ENCODE data around the gene TLR10. TPM values are rescaled to one million over a fixed set of nuclear protein-coding genes. Genes with fewer than 3 reads are reported as not detected.

The TLR10 gene
- total and polyA plus RNA-seq, 9 donors = 0.18 to 0.74 (median 0.38) TPM

DNA sequence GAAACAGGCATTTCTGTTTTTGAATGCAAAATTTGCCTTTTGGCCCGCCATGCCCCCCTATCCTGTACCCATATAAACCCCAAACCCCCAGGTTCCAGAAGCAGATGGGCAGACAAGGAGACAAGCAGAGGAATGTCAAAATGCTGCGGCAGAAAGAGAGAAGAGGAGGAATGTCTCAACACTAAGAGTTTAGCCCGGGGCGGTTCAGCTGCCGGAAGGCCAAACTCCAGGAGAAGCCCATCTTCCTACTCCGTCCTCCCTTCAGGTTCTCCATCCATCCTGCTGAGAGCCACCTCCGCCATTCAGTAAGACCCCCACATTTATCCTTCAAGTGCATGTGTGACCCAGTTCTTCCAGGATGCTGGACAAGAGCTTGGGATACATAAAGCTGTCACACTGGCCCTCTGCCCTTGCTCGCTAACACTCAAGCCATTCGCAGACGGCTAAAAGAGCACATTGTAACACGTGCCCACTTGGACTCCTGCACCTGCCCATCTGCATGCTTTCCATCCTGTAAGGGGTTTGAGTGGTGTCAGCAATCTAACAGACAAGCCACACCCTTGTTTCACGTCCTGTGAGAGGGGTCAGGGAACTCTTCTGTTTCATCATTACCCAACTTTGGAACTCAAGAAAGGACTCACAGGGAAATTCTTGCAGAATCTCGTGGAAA lies 31.3 kb downstream of the TLR10 start:
- Histone ChIP-seq H3K9me3 (replicated peaks; ENCODE audit: control insufficient read depth, low read depth, low read length) (peaks cover 6% of the 10 kb centered on the region), H3K36me3 (ENCODE audit: control insufficient read depth, insufficient read depth, low read length) (no peaks in the 10 kb centered on the region), H3K27me3 (ENCODE audit: control insufficient read depth, insufficient read depth, low read length) (no peaks in the 10 kb centered on the region), H3K4me3 (ENCODE audit: low read length) (no peak overlapping the region), H3K27ac (ENCODE audit: low read length) (no peak overlapping the region), H3K4me1 (ENCODE audit: control insufficient read depth, insufficient read depth, low read length) (peaks cover 26% of the 10 kb centered on the region)
- DNase-seq = peak; percentile 45
- 86% methylated on average over 6 of the region's 13 CpGs for WGBS (ENCODE audit: insufficient coverage)

GRCh38 chr4:38749336-38749735 lies 33.5 kb downstream of the TLR10 start:
- peaks cover 6% of the 10 kb centered on the region for H3K9me3 ChIP-seq (replicated peaks; ENCODE audit: control insufficient read depth, low read depth, low read length)
- peaks cover 26% of the 10 kb centered on the region for H3K4me1 ChIP-seq (ENCODE audit: control insufficient read depth, insufficient read depth, low read length)
- no peak for DNase-seq
- H3K27me3 ChIP-seq (ENCODE audit: control insufficient read depth, insufficient read depth, low read length) = no peaks in the 10 kb centered on the region
- no peak overlapping the region for H3K27ac ChIP-seq (ENCODE audit: low read length)
- no peak overlapping the region for H3K4me3 ChIP-seq (ENCODE audit: low read length)
- WGBS (ENCODE audit: insufficient coverage) = no CpG with 5 or more reads among the region's 4 CpGs
- H3K36me3 ChIP-seq (ENCODE audit: control insufficient read depth, insufficient read depth, low read length) = no peaks in the 10 kb centered on the region

DNA sequence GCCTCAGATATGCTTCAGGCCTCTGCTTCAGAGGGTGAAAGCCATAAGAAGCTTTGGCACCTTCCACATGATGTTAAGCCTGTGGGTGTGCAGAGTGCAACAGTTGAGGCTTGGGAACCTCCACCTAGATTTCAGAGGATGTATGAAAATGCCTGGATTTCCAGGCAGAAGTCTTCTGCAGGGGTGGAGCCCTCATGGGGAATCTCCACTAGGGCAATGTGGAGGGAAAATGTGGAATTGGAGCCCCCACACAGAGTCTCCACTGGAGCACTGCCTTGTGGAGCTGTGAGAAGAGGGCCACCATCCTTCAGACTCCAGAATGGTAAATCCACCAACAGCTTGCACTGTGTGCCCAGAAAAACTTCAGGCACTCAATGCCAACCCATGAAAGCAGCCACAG lies 35.2 kb downstream of the TLR10 start:
- H3K36me3 ChIP-seq (ENCODE audit: control insufficient read depth, insufficient read depth, low read length) = no peaks in the 10 kb centered on the region
- H3K4me3 ChIP-seq (ENCODE audit: low read length) = no peak overlapping the region
- H3K9me3 ChIP-seq (replicated peaks; ENCODE audit: control insufficient read depth, low read depth, low read length) = peaks cover 6% of the 10 kb centered on the region
- DNase-seq = no peak
- peaks cover 18% of the 10 kb centered on the region for H3K4me1 ChIP-seq (ENCODE audit: control insufficient read depth, insufficient read depth, low read length)
- H3K27me3 ChIP-seq (ENCODE audit: control insufficient read depth, insufficient read depth, low read length) = no peaks in the 10 kb centered on the region
- H3K27ac ChIP-seq (ENCODE audit: low read length) = no peak overlapping the region

DNA sequence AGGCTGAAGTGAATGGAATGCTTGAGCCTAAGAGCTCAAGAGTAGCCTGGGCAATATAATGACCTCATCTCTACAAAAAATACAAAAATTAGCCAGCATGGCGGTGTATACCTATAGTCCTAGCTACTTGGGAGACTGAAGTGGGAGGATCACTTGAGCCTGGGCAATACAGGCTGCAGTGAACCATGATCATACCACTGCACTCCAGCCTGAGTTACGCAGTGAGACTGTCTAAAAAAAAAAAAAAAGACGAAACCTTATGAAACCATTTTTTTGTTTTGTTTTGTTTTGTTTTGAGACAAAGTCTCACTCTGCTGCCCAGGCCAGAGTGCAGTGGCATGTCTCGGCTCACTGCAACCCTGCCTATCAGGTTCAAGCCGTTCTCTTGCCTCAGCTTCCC lies 36.9 kb downstream of the TLR10 start:
- Histone ChIP-seq H3K4me3 (ENCODE audit: low read length) (no peak overlapping the region), H3K4me1 (ENCODE audit: control insufficient read depth, insufficient read depth, low read length) (peaks cover 3% of the 10 kb centered on the region), H3K36me3 (ENCODE audit: control insufficient read depth, insufficient read depth, low read length) (no peaks in the 10 kb centered on the region), H3K9me3 (replicated peaks; ENCODE audit: control insufficient read depth, low read depth, low read length) (peaks cover 6% of the 10 kb centered on the region), H3K27me3 (ENCODE audit: control insufficient read depth, insufficient read depth, low read length) (no peaks in the 10 kb centered on the region), H3K27ac (ENCODE audit: low read length) (no peak overlapping the region)
- WGBS (ENCODE audit: insufficient coverage) = 100% methylated on average over 1 of the region's 5 CpGs
- DNase-seq = no peak

GRCh38 chr4:38743866-38744265 lies 38.9 kb downstream of the TLR10 start:
- peak; percentile 66 for DNase-seq
- Histone ChIP-seq H3K27ac (ENCODE audit: low read length) (no peak overlapping the region), H3K9me3 (replicated peaks; ENCODE audit: control insufficient read depth, low read depth, low read length) (peaks cover 6% of the 10 kb centered on the region), H3K4me3 (ENCODE audit: low read length) (no peak overlapping the region), H3K4me1 (ENCODE audit: control insufficient read depth, insufficient read depth, low read length) (no peaks in the 10 kb centered on the region), H3K36me3 (ENCODE audit: control insufficient read depth, insufficient read depth, low read length) (no peaks in the 10 kb centered on the region), H3K27me3 (ENCODE audit: control insufficient read depth, insufficient read depth, low read length) (no peaks in the 10 kb centered on the region)
- no CpG with 5 or more reads among the region's 1 CpG for WGBS (ENCODE audit: insufficient coverage)

DNA sequence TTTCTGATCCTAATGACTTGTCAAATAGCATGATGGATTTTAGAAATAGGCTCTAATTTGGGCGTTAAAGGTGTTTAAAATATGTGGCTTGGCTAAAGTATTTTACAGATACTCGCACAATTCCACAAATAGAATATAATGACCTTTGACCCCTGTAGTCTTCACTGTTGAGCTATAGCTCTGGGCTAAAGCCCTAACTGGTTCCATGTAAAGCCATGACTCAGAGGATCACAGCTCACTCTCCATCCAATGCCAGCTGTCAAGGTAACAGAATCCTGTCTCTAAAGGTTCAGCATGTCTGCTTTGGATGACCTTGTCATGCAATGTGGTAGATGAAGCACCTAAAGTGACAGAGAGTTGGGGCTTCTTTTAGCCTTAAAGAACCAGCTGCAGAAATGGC lies 42.5 kb downstream of the TLR10 start:
- Histone ChIP-seq H3K27me3 (ENCODE audit: control insufficient read depth, insufficient read depth, low read length) (no peaks in the 10 kb centered on the region), H3K36me3 (ENCODE audit: control insufficient read depth, insufficient read depth, low read length) (no peaks in the 10 kb centered on the region), H3K27ac (ENCODE audit: low read length) (no peak overlapping the region), H3K4me1 (ENCODE audit: control insufficient read depth, insufficient read depth, low read length) (no peaks in the 10 kb centered on the region), H3K4me3 (ENCODE audit: low read length) (no peak overlapping the region), H3K9me3 (replicated peaks; ENCODE audit: control insufficient read depth, low read depth, low read length) (no peaks in the 10 kb centered on the region)
- DNase-seq = no peak
- no CpG with 5 or more reads among the region's 2 CpGs for WGBS (ENCODE audit: insufficient coverage)

GRCh38 chr4:38738940-38739803 lies 43.6 kb downstream of the TLR10 start:
- Histone ChIP-seq H3K36me3 (ENCODE audit: control insufficient read depth, insufficient read depth, low read length) (no peaks in the 10 kb centered on the region), H3K27me3 (ENCODE audit: control insufficient read depth, insufficient read depth, low read length) (no peaks in the 10 kb centered on the region), H3K27ac (ENCODE audit: low read length) (no peak overlapping the region), H3K9me3 (replicated peaks; ENCODE audit: control insufficient read depth, low read depth, low read length) (no peaks in the 10 kb centered on the region), H3K4me1 (ENCODE audit: control insufficient read depth, insufficient read depth, low read length) (no peaks in the 10 kb centered on the region), H3K4me3 (ENCODE audit: low read length) (no peak overlapping the region)
- no CpG with 5 or more reads among the region's 6 CpGs for WGBS (ENCODE audit: insufficient coverage)
- DNase-seq = peak; percentile 31

GRCh38 chr4:38735870-38736269 lies 46.9 kb downstream of the TLR10 start:
- H3K4me1 ChIP-seq (ENCODE audit: control insufficient read depth, insufficient read depth, low read length) = peaks cover 5% of the 10 kb centered on the region
- H3K27ac ChIP-seq (ENCODE audit: low read length) = no peak overlapping the region
- DNase-seq = no peak
- no peaks in the 10 kb centered on the region for H3K36me3 ChIP-seq (ENCODE audit: control insufficient read depth, insufficient read depth, low read length)
- H3K9me3 ChIP-seq (replicated peaks; ENCODE audit: control insufficient read depth, low read depth, low read length) = no peaks in the 10 kb centered on the region
- H3K27me3 ChIP-seq (ENCODE audit: control insufficient read depth, insufficient read depth, low read length) = no peaks in the 10 kb centered on the region
- WGBS (ENCODE audit: insufficient coverage) = 90% methylated on average over 2 of the region's 3 CpGs
- H3K4me3 ChIP-seq (ENCODE audit: low read length) = no peak overlapping the region

- DNase-seq = no peak
- 100% methylated on average over 1 of the region's 2 CpGs for WGBS (ENCODE audit: insufficient coverage)
- no peaks in the 10 kb centered on the region for H3K9me3 ChIP-seq (replicated peaks; ENCODE audit: control insufficient read depth, low read depth, low read length)
- no peaks in the 10 kb centered on the region for H3K36me3 ChIP-seq (ENCODE audit: control insufficient read depth, insufficient read depth, low read length)
- no peaks in the 10 kb centered on the region for H3K27me3 ChIP-seq (ENCODE audit: control insufficient read depth, insufficient read depth, low read length)
- no peak overlapping the region for H3K4me3 ChIP-seq (ENCODE audit: low read length)
- no peak overlapping the region for H3K27ac ChIP-seq (ENCODE audit: low read length)
- H3K4me1 ChIP-seq (ENCODE audit: control insufficient read depth, insufficient read depth, low read length) = peaks cover 8% of the 10 kb centered on the region
Observed at GRCh38 chr4:38734911-38735310, 47.9 kb downstream of the TLR10 start.

DNA sequence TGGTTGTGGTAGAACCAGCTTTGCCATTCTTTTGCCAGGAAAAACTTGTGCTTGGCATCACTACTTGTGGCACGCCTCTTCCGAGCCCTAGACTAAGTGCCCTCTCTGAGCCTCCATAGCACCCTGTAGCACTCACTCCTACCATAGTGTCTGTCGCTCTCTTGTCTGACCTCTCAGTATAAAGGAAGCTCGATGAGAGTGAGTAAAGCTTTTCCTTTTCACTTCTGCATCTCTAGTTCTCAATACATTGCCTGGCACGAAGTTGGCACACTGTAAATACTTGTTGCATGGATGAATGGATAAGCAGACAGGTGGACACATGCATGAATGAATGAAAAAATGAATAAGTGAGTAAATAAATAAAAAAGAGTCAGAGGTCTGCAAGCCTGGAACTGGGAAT lies 48.3 kb downstream of the TLR10 start:
- H3K4me3 ChIP-seq (ENCODE audit: low read length) = no peak overlapping the region
- H3K4me1 ChIP-seq (ENCODE audit: control insufficient read depth, insufficient read depth, low read length) = peaks cover 8% of the 10 kb centered on the region
- no peaks in the 10 kb centered on the region for H3K27me3 ChIP-seq (ENCODE audit: control insufficient read depth, insufficient read depth, low read length)
- DNase-seq = no peak
- H3K27ac ChIP-seq (ENCODE audit: low read length) = no peak overlapping the region
- no CpG with 5 or more reads among the region's 5 CpGs for WGBS (ENCODE audit: insufficient coverage)
- no peaks in the 10 kb centered on the region for H3K9me3 ChIP-seq (replicated peaks; ENCODE audit: control insufficient read depth, low read depth, low read length)
- no peaks in the 10 kb centered on the region for H3K36me3 ChIP-seq (ENCODE audit: control insufficient read depth, insufficient read depth, low read length)
